IPS-20b (cell line): ENCODE results near the gene ACADM.
"Not testable (repeated sequence)": the region's sequence is repeated elsewhere in the genome, so short reads cannot be mapped to it uniquely, and the experiment has no call there.

Experiments used
- H3K27ac ChIP-seq: one replicate; pipeline ENCODE4 v1.5.1; 2013; ENCODE audit warnings: low read length
- H3K27me3 ChIP-seq: 2 replicates; pipeline ENCODE4 v1.6.1; 2013; ENCODE audit warnings: mild to moderate bottlenecking, low read length, inconsistent platforms; ENCODE audit not compliant: insufficient read depth
- H3K36me3 ChIP-seq: 2 replicates; pipeline ENCODE4 v1.6.1; 2013; ENCODE audit warnings: low read depth, mild to moderate bottlenecking, inconsistent platforms, low read length, moderate library complexity; ENCODE audit not compliant: insufficient read depth
- H3K4me1 ChIP-seq: 2 replicates; pipeline ENCODE4 v1.6.1; 2013; ENCODE audit warnings: mild to moderate bottlenecking, control low read depth, inconsistent platforms, low read length, moderate library complexity; ENCODE audit not compliant: insufficient read depth
- H3K4me3 ChIP-seq: 2 replicates; pipeline ENCODE4 v1.5.1; 2013; ENCODE audit warnings: mild to moderate bottlenecking, low read length, inconsistent platforms
- H3K9ac ChIP-seq: 2 replicates; pipeline ENCODE4 v1.6.1; 2013; ENCODE audit warnings: low read depth, mild to moderate bottlenecking, inconsistent platforms, low read length, moderate library complexity
- H3K9me3 ChIP-seq: 2 replicates; pipeline ENCODE4 v1.6.1; 2013; ENCODE audit warnings: mild to moderate bottlenecking, low read depth, low read length, inconsistent platforms; ENCODE audit not compliant: insufficient read depth

ACADM gene

DNA sequence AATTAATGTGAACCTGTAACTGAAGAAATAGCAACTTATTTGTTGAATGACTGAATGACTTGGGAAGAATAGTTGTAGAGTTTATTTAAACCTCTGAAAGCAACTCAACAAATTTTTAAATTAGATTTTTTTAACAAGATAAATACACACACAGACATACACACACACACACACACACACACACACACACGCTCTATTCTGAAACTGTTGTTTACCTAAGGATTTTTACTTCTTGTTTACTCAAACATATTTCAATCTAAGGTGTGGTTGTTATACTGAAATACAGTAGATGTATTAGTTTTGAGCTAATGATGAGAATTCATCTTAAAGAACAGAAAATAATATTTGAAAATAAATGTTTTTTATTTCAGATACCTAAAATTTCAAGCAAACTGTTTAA is 11.5 kb downstream of the ACADM start:
- Histone ChIP-seq H3K27me3 (no peaks in the 10 kb centered on the region), H3K27ac (no peak overlapping the region), H3K9ac (no peak overlapping the region), H3K9me3 (no peaks in the 10 kb centered on the region), H3K36me3 (peaks cover 71% of the 10 kb centered on the region), H3K4me3 (no peak overlapping the region), H3K4me1 (no peaks in the 10 kb centered on the region)

DNA sequence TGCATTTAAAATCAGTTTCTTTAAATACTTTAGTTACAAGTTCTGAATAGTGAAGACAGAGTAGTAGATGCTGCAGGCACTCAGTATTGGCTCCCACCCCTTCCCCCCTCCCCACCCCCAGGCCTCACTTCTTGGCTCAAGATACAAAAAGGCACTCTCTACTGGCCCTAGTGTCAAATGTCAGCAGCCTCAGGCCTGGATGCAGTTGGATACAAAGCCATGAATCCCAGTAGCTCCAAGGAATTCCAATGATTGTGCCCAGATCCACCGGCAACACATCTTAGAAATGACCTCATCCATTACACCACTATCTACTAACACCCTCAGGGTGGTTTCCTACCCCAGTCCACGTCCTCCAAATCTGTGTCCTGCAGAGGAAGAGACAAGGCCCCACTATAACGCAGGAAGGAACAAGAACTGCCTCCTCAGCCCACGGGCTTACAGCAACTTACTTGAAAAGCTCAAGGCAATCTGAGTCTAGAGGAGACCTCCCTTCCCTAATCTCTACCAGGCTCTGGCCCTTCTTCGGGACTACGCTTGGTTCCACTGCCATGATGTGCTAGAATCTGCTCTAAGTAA is 17.6 kb downstream of the ACADM start:
- H3K27me3 ChIP-seq: no peaks in the 10 kb centered on the region
- H3K9ac ChIP-seq: no peak overlapping the region
- no peaks in the 10 kb centered on the region for H3K9me3 ChIP-seq
- H3K27ac ChIP-seq: no peak overlapping the region
- H3K4me3 ChIP-seq: no peak overlapping the region
- no peaks in the 10 kb centered on the region for H3K4me1 ChIP-seq
- H3K36me3 ChIP-seq: peaks cover 52% of the 10 kb centered on the region

GRCh38 chr1:75745276-75745675 is 20.8 kb downstream of the ACADM start:
- Histone ChIP-seq H3K27ac (no peak overlapping the region), H3K36me3 (peaks cover 42% of the 10 kb centered on the region), H3K4me3 (no peak overlapping the region)

DNA sequence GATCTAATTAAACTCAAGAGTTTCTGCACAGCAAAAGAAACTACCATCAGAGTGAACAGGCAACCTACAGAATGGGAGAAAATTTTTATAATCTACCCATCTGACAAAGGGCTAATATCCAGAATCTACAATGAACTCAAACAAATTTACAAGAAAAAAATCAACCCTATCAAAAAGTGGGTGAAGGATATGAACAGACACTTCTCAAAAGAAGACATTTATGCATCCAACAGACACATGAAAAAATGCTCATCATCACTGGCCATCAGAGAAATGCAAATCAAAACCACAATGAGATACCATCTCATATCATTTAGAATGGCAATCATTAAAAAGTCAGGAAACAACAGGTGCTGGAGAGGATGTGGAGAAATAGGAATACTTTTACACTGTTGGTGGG is 32.7 kb downstream of the ACADM start:
- Histone ChIP-seq H3K36me3 (peaks cover 47% of the 10 kb centered on the region), H3K9me3 (peaks cover 16% of the 10 kb centered on the region)
- not testable (repeated sequence) for H3K27me3 ChIP-seq, H3K4me1 ChIP-seq, H3K4me3 ChIP-seq, H3K27ac ChIP-seq, H3K9ac ChIP-seq

More at GRCh38 chr1:75745276-75745675, 20.8 kb downstream of the ACADM start:
- Histone ChIP-seq H3K9me3 (no peaks in the 10 kb centered on the region), H3K4me1 (no peaks in the 10 kb centered on the region), H3K9ac (no peak overlapping the region), H3K27me3 (no peaks in the 10 kb centered on the region)

DNA sequence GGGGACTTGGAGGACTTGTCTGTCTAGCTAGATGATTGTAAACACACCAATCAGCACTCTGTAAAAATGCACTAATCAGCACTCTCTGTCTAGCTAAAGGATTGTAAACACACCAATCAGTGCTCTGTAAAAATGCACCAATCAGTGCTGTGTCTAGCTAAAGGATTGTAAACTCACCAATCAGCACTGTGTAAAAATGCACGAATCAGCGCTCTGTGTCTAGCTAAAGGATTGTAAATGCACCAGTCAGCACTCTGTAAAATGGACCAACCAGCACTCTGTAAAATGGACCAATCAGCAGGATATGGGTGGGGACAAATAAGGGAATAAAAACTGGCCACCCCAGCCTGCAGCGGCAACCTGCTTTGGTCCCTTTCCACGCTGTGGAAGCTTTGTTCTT is 34.0 kb downstream of the ACADM start:
- H3K36me3 ChIP-seq: peaks cover 34% of the 10 kb centered on the region
- H3K9me3 ChIP-seq: peaks cover 16% of the 10 kb centered on the region
- not testable (repeated sequence) for H3K27ac ChIP-seq

DNA sequence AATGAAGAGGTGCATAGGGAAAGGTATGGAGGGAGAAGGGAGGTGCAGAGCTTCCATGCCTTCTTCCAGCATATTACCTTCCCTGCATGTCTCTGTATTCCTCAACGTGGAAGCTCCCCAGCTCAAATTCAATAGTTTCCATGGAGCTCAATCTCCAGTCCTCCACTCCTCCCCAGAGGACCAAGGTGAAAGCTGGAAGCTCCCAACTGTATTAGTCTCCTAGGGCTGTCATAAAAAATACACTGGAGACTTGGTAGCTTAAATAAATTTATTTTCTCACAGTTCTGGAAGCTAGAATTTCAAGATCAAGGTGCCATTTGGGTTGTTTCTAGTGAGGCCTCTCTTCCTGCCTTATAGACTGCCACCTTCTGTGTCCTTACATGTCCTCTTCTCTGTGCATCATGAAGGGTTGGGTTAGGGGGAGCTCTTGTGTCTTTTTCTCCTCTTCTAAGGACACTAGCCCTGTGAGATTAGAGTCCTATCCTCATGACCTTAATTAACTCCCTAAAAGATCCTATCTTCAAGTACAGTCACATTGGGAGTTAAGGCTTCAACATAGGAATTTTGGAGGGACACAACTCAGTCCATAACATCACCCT is 39.6 kb downstream of the ACADM start:
- H3K9ac ChIP-seq: no peak overlapping the region
- H3K27ac ChIP-seq: no peak overlapping the region
- H3K4me1 ChIP-seq: peaks cover 6% of the 10 kb centered on the region; the same call in 1 of the 2 replicates
- H3K27me3 ChIP-seq: no peaks in the 10 kb centered on the region
- H3K4me3 ChIP-seq: no peak overlapping the region
- no peaks in the 10 kb centered on the region for H3K9me3 ChIP-seq
- H3K36me3 ChIP-seq: 0 out of 2 replicates have a peak, but pooled peaks cover 8% of the 10 kb centered on the region

More for the DNA sequence above, 34.0 kb downstream of the ACADM start:
- H3K27me3 ChIP-seq, H3K9ac ChIP-seq, H3K4me3 ChIP-seq, H3K4me1 ChIP-seq: not testable (repeated sequence)

GRCh38 chr1:75765697-75766355 is 41.3 kb downstream of the ACADM start:
- no peak overlapping the region for H3K4me3 ChIP-seq
- H3K27me3 ChIP-seq: no peaks in the 10 kb centered on the region
- peaks cover 9% of the 10 kb centered on the region; the same call in 1 of the 2 replicates for H3K4me1 ChIP-seq
- 0 out of 2 replicates have a peak, but pooled peaks cover 8% of the 10 kb centered on the region for H3K36me3 ChIP-seq
- H3K9me3 ChIP-seq: no peaks in the 10 kb centered on the region
- H3K27ac ChIP-seq: no peak overlapping the region
- H3K9ac ChIP-seq: no peak overlapping the region

- no peak overlapping the region for H3K27ac ChIP-seq
- no peaks in the 10 kb centered on the region for H3K36me3 ChIP-seq
- no peaks in the 10 kb centered on the region for H3K9me3 ChIP-seq
- no peak overlapping the region for H3K9ac ChIP-seq
- H3K27me3 ChIP-seq: no peaks in the 10 kb centered on the region
- H3K4me1 ChIP-seq: peaks cover 9% of the 10 kb centered on the region; the same call in 1 of the 2 replicates
- no peak overlapping the region for H3K4me3 ChIP-seq
These were observed 43.5 kb downstream of the ACADM start for GRCh38 chr1:75768016-75768415.

- H3K4me3 ChIP-seq: no peak overlapping the region
- no peak overlapping the region for H3K9ac ChIP-seq
- no peaks in the 10 kb centered on the region for H3K36me3 ChIP-seq
- H3K27ac ChIP-seq: peak overlapping the region; percentile 30
- H3K27me3 ChIP-seq: no peaks in the 10 kb centered on the region
- H3K9me3 ChIP-seq: no peaks in the 10 kb centered on the region
- H3K4me1 ChIP-seq: peaks cover 9% of the 10 kb centered on the region; the same call in 1 of the 2 replicates
These were observed 46.3 kb downstream of the ACADM start for GRCh38 chr1:75770761-75771160.

- no peak overlapping the region for H3K27ac ChIP-seq
- H3K36me3 ChIP-seq: no peaks in the 10 kb centered on the region
- no peaks in the 10 kb centered on the region for H3K27me3 ChIP-seq
- no peak overlapping the region for H3K9ac ChIP-seq
- peaks cover 3% of the 10 kb centered on the region for H3K9me3 ChIP-seq
- H3K4me1 ChIP-seq: peaks cover 9% of the 10 kb centered on the region; the same call in 1 of the 2 replicates
- no peak overlapping the region for H3K4me3 ChIP-seq
These were observed 47.5 kb downstream of the ACADM start for GRCh38 chr1:75771978-75772377.

DNA sequence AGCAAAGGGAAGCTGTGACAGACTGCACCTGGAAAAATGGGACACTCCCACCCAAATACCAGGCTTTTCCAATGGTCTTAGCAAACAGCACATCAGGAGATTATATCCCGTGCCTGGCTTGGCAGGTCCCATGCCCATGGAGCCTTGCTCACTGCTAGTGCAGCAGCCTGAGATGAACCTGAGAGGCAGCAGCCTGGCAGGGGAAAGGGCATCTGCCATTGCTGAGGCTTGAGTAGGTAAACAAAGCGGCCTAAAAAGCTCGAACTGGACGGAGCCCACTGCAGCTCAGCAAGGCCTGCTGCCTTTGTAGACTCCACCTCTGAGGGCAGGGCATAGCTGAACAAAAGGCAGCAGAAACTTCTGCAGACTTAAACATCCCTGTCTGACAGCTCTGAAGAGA is 53.3 kb downstream of the ACADM start:
- not testable (repeated sequence) for H3K4me3 ChIP-seq, H3K36me3 ChIP-seq, H3K4me1 ChIP-seq, H3K27me3 ChIP-seq, H3K27ac ChIP-seq, H3K9ac ChIP-seq
- H3K9me3 ChIP-seq: peaks cover 11% of the 10 kb centered on the region

- not testable (repeated sequence) for H3K36me3 ChIP-seq, H3K27ac ChIP-seq, H3K4me1 ChIP-seq, H3K27me3 ChIP-seq, H3K4me3 ChIP-seq, H3K9ac ChIP-seq
- peaks cover 11% of the 10 kb centered on the region for H3K9me3 ChIP-seq
These were observed 54.2 kb downstream of the ACADM start for GRCh38 chr1:75778694-75779093.
